Liver (tissue), 3 donors: ENCODE results near the gene MTHFD1L.

ENCODE experiments used
- ATF3 ChIP-seq: IDR thresholded peaks from 2 replicates; pipeline ENCODE4 v1.6.1; 2016; ENCODE audit warnings: antibody characterized with exemption
- CTCF ChIP-seq: fragments of 150-350 bp; IDR thresholded peaks from 2 replicates; pipeline ENCODE4 v1.5.1; 2017; ENCODE audit warnings: improper control_type of control experiment, low read depth, low read length; ENCODE audit not compliant: missing input control
- EGR1 ChIP-seq, 2 donors: IDR thresholded peaks; 2 replicates each; pipeline ENCODE4 v1.6.1; 2016 to 2018; ENCODE audit warnings: antibody characterized with exemption in 2 of 2, low read depth in 2 of 2
- FOXA1 ChIP-seq: IDR thresholded peaks from 2 replicates; pipeline ENCODE4 v1.6.1; 2016; ENCODE audit warnings: antibody characterized with exemption
- GABPA ChIP-seq, 2 donors: IDR thresholded peaks in 1 of 2; conservative IDR thresholded peaks in 1 of 2; 2 replicates each; pipeline ENCODE4 v1.6.1; 2016; ENCODE audit warnings: antibody characterized with exemption in 2 of 2, mild to moderate bottlenecking in 1 of 2, moderate library complexity in 1 of 2
- JUND ChIP-seq, 2 donors: IDR thresholded peaks; 2 replicates each; pipeline ENCODE4 v1.6.1; 2016; ENCODE audit warnings: antibody characterized with exemption in 2 of 2
- MAX ChIP-seq: IDR thresholded peaks from 2 replicates; pipeline ENCODE4 v1.6.1; 2016; ENCODE audit warnings: antibody characterized with exemption
- RAD21 ChIP-seq, 2 donors: IDR thresholded peaks; 2 replicates each; pipeline ENCODE4 v1.6.1; 2016; ENCODE audit warnings: antibody characterized with exemption in 2 of 2, mild to moderate bottlenecking in 2 of 2
- REST ChIP-seq: IDR thresholded peaks from 2 replicates; pipeline ENCODE4 v1.6.1; 2016; ENCODE audit warnings: antibody characterized with exemption, mild to moderate bottlenecking
- SP1 ChIP-seq: IDR thresholded peaks from 2 replicates; pipeline ENCODE4 v1.6.1; 2018; ENCODE audit warnings: antibody characterized with exemption, mild to moderate bottlenecking
- TAF1 ChIP-seq: conservative IDR thresholded peaks from 2 replicates; pipeline ENCODE4 v1.6.1; 2016; ENCODE audit warnings: antibody characterized with exemption, mild to moderate bottlenecking
- YY1 ChIP-seq: IDR thresholded peaks from 2 replicates; pipeline ENCODE4 v1.6.1; 2016; ENCODE audit warnings: antibody characterized with exemption, mild to moderate bottlenecking
- ZBTB33 ChIP-seq: IDR thresholded peaks from 2 replicates; pipeline ENCODE4 v1.6.1; 2016; ENCODE audit warnings: antibody characterized with exemption
- donor health status: healthy.
- donor health status: healthy.

- no peak for TF ChIP-seq SP1
- no peak for TF ChIP-seq JUND (IDR thresholded peaks at IDR 0.05)
- TF ChIP-seq CTCF, result no peak
- no peak for TF ChIP-seq ATF3
- TF ChIP-seq REST, result no peak
- TF ChIP-seq GABPA (IDR thresholded peaks at IDR 0.05 in 1 of 2, conservative IDR thresholded peaks at IDR 0.05 in 1 of 2), result no peak
- TF ChIP-seq MAX, result no peak
- TF ChIP-seq YY1, result no peak
- TF ChIP-seq RAD21 (IDR thresholded peaks at IDR 0.05), result no peak
- TF ChIP-seq FOXA1, result no peak
- no peak for TF ChIP-seq ZBTB33
- no peak for TF ChIP-seq TAF1
- no peak for TF ChIP-seq EGR1 (IDR thresholded peaks at IDR 0.05; ENCODE audit: low read depth in 2 of 2)
These were observed 159.6 kb downstream of the MTHFD1L start for GRCh38 chr6:151025076-151025475.
